ENCODE results near the gene TRIM14.

TRIM14 gene, protein sequence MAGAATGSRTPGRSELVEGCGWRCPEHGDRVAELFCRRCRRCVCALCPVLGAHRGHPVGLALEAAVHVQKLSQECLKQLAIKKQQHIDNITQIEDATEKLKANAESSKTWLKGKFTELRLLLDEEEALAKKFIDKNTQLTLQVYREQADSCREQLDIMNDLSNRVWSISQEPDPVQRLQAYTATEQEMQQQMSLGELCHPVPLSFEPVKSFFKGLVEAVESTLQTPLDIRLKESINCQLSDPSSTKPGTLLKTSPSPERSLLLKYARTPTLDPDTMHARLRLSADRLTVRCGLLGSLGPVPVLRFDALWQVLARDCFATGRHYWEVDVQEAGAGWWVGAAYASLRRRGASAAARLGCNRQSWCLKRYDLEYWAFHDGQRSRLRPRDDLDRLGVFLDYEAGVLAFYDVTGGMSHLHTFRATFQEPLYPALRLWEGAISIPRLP

DNA sequence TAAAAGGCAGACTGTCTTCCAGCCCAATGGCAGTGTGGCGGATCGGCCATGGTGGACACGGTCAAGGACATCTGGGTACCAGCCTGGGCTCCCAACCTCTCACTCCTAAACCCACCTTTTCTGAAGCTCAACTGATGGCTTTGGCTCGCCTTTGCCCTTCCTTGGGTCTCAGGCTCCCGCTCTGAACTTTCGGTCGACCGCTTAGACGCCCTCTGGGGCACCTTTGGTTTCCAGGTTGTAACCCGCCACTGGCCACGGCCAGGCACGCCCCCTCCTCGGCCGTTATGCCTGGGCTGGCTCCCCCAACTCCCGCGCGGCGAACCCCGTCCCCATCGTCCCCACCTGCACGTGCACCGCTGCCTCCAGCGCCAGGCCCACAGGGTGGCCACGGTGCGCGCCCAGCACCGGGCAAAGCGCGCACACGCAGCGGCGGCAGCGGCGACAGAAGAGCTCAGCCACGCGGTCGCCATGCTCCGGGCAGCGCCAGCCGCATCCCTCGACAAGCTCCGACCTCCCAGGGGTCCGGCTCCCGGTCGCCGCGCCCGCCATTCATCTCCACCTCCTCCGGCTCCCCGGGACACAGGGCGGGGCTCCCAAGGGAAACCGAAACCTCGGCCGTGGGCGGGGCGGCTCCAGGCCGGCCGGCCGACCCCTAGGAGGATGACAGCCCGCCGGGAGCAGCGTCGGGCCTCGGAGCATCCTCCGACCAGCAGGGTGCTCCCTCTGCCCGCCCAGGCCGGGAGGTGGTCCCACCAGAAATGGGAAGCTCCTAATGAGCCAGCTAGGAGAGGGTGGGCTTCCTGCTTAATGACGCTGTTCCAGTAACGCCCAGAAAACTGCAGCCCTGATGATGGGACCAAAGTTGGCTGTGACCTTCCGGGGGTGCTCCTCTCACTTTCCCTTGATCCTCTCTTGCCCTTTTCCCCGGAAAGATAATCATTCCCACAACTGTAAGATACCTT is at the start of gene TRIM14:
TRIM14 (minus strand) TSS at position 583 of the 962 bp plus-strand sequence; CDS start at position 549, 34 bp downstream.
- DNase-seq, result peak; percentile 42

DNA sequence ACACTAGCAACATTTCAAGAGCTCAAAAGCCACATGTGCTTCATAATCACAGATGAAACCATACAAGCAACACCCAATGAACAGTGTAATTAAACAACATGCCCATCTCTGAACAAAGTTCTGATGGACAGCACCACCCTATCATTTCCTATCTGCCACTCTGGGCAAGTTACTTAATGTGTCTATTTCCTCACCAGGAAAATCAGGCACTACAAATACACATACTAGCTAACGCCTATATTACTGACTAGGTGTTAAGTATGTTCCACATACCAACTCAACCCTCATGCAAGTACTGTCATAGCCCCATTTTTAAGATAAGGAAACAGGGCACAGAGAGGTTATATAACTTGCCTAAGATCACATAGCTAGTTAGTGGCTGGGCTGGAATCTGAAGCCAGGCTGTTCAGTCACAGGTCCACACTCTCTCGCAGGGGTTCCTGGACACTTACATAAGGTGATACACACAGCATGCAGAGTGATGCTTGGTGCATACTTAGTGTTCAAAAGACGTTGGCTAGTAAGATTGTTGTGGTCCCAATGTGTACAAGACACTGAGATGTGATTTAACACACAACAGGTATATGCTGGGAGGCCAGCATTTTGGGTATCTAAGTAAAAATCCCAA is 49.2 kb upstream of the TRIM14 start:
- no peak for DNase-seq

DNA sequence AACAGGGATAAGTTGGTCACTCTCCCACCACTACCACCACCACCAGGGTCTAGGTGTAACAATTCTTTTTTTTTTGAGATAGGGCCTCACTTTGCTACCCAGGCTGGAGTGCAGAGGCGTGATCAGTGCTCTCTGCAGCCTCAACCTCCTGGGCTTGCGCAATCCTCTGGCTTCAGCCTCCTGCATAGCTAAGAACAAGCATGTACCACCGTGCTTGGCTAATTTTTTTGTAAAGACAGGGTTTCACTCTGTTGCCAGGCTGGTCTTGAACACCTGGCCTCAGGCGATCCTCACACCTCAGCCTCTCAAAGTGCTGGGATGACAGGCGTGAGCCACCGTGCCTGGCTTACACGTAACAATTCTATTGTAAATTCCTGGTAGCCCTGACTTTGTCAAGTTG is 45.9 kb upstream of the TRIM14 start:
- DNase-seq, result no peak

DNA sequence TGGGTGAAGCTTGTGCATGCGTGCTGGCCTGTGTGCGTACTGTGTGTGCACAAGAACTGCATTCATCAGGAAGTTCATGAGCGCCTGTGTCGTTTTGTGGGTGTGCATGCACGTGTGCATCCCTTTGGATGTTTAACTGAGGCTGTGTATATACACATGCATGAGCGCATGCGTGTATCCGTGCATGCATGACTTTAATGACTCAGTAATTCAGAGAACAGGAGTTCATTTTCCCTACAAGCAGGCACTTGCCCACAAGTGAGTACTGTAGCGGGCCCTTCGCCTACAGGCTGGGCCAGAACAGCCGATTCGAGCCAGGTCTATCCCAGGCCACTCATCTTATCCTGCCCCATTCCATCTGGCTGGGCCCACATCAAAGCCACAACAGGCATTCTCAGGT is 43.6 kb upstream of the TRIM14 start:
- no peak for DNase-seq

DNA sequence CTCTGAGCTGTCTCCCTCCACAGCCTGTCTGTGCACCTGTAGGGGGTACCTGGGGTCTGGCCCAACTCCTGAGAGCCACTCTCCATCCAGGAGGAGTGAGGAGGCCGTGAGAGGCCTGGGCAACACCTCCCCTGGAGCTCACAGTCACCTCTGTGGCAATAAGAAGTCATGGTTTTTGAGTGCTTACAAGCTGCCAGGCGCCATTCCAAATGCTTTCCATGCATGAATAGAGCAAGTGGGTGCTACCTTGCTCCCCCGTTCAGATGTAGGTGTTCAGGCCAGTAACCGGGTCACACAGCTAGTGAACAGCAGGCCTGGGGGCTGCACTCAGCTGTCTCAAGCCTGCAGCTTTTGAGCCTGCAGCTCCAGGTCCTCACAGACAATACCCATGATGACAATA is 42.8 kb upstream of the TRIM14 start:
- DNase-seq, result no peak

DNA sequence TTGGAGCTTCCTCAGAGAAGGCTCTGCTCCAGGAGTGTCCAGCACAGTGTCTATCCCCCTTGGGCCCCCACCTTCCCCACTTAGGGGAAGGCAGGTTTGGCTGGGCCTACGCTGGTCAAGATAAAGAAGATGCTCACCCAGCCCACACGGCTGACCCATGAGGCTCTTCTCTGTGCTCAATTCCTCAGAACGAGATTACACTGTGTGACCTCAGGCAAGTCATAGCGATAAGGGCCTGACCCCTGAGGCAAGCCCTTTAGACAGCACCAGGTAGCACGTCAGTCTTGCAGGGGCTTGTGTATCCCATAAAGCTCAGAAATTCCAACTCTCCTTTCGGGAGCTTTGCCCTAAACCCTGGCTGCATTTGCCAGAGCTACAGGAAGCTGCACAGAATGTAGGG is 40.8 kb upstream of the TRIM14 start:
- DNase-seq, result no peak

DNA sequence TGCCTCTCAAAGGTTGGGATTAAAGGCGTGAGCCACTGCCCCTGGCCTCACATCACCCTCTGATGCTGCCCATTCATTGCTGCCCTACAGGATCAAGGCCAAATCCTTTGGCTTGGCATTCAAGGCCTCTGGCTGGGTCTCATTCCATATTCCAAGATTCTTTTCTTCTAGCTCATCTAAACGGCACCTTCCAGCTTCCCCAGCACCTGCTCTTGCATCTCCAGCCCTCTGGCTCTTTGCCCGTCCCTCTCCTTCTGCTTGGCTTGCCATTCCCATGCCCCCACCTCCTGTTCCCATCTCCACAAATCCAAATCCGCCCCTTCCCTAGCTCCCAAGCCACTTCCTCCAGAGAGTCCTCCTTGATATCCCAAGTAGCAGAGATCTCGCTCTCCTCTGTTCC is 40.3 kb upstream of the TRIM14 start:
- no peak for DNase-seq

DNA sequence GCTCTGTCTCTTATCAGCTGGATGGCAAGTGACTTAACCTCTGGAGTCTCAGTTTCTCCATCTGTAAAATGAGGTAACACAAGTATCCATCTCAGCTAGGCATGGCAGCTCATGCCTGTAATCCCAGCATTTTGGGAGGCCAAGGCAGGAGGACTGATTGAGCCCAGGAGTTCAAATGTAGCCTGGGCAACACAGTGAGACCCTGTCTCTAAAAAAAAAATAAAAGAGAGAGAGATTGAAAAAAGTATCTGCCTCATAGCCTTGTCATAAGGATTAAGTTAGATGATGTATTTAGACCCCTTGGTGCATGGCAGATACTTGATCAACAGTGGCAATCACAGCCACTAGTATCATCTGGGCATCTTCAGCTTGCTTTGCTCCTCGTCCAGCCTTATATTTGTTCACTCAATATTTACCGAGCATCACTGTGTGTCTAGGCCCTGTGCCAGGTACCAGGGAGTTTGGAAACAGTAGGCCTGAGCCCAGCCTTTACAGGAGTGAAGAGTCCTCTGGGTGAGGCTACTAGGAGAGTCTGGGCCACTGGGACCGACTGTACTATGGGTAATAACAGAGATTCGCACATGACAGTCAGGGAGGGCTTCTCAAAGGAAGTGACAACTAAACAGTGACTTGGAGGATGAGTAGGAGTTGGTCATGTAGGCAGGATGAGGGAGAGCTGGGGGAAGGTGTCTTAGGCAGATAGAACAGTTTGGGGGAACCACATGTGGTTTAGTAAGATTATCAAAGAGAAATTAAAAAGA is 39.2 kb upstream of the TRIM14 start:
- DNase-seq, result no peak

DNA sequence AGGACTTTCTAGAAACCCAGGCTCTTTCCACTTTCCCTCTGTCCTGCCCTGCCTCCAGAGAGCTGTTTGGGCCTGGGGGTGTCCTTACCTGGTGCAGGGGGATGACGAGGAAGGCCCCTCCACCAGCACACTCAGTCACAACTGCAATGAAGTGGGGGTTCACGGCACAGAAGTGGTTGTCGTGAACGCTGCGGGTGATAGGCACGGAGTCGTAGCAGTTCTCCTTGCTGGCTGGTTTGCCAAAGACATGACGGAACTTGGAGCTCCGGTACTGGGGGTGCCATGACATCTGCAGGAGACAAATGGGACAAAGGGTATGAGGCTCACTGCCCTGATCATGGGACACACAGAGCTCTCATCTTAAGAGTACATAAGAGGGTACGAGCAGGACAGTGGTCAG is 38.4 kb upstream of the TRIM14 start:
- DNase-seq, result no peak

DNA sequence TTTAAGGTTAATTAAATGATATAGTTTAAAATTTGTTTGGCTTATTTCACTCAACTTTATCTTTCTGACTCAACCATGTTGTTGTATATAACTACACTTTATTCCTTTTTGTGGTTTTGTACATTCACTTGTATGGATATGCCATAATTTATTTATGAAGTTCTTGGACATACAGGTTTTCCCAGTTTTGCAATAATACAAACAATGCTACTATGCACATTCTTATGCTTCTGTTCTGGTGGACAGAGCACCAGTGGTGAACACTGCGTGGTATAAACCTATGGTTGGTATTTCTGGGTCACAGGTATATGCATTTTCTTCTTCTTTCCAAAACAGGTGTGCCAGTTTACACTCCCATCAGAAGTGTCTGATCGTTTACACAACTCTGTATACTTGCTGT is 35.7 kb upstream of the TRIM14 start:
- no peak for DNase-seq

DNA sequence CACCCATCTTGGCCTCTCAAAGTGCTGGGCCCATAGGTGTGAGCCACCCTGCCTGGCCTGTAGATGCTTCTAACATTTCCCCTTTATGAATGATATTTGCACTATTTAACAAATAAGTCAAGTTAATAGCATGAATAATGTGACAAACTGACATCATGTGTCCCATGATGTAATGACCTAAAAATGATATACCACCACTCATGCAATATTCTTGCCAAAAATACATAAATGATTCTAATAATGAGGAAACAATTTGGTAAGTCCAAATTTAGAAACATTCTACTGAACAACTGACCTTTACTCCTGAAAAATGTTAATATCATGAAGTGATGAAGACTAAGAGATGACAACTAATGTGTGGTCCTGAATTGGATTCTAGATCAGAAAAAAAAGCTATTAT is 33.5 kb upstream of the TRIM14 start:
- DNase-seq, result no peak

DNA sequence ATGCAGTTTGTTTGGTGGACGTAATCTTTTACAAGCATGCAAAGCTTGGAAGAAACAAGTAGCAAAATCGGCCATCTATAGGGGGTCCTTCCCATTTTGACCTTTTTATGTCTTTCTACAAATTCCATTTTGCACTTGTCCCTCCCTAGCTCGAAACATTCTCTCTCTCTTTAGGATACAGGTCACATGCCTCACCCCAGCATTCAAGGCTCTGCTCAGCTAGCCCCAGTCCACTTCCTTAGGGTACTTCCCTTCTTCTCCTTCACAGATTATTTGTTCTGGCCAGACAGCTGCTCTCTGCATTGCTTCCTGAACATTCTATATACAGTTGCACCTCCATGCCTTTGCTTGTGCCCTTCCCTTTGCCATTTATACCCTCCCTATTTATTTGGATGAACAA is 31.7 kb upstream of the TRIM14 start:
- DNase-seq, result no peak

DNA sequence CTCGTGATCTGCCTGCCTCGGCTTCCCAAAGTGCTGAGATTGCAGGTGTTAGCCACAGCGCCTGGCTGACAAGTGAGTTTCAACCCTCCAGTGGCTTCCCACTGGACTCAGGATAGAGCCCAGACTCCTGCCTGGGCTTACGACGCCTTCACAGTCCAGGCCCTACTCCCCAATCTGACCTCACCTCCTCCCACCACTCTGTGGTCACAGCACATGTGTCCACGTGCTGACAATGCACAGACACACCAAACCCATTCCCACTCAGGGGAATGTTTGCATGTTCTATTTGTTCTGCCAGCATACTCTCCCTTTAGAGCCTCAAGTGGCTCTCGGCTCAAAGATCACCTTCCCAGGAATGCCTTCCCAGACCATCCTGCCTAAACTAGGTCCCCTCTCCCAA is 31.1 kb upstream of the TRIM14 start:
- DNase-seq, result no peak

DNA sequence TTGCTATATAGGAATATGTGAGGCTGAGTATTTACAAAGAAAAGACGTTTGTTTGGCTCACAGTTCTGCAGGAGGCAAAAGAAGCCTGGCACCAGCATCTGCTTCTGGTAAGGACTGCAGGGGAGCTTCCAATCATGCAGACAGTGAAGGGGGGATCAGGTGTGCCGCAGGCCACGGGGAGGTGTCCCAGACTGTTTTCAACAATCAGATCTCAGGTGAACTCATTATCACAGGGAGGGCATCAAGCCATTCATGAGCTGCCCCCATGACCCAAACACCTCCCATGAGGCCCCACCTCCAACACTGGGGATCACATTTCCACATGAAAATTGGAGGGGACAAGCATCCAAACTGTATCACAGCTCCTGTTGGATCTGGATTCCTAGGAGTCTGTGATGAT is 30.4 kb upstream of the TRIM14 start:
- no peak for DNase-seq

DNA sequence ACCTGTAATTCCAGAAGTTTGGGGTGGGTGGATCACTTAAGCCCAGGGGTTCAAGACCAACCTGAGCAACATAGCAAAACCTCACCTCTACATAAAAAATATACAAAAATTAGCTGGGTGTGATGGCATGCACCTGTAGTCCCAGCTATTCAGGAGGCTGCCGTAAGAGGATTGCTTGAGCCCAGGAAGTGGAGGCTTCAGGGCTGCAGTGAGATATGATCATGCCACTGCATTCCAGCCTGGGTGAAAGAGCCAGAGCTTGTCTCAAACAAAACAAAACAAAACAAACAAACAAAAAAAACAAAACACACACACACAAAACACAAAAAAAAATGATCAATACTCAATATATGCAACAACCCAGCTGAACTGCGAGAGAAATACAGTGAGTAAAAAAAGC is 29.5 kb upstream of the TRIM14 start:
- DNase-seq, result no peak

DNA sequence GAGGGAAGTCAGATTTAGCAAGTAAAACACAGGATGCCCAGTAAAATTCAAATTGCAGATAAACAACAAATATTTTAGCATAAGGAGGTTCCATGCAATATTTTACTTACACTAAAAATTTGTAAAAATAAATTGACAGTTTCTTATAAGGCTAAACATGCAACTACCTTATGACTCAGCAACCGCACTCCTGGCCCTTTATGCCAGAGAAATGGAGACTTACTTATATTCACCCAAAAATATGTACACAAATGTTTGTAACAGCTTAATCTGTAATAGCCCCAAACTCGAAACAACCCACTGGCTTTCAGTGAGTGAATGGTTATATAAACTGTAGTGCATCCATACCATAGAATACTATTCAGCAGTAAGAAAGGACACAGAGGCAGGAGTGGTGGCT is 28.6 kb upstream of the TRIM14 start:
- no peak for DNase-seq

DNA sequence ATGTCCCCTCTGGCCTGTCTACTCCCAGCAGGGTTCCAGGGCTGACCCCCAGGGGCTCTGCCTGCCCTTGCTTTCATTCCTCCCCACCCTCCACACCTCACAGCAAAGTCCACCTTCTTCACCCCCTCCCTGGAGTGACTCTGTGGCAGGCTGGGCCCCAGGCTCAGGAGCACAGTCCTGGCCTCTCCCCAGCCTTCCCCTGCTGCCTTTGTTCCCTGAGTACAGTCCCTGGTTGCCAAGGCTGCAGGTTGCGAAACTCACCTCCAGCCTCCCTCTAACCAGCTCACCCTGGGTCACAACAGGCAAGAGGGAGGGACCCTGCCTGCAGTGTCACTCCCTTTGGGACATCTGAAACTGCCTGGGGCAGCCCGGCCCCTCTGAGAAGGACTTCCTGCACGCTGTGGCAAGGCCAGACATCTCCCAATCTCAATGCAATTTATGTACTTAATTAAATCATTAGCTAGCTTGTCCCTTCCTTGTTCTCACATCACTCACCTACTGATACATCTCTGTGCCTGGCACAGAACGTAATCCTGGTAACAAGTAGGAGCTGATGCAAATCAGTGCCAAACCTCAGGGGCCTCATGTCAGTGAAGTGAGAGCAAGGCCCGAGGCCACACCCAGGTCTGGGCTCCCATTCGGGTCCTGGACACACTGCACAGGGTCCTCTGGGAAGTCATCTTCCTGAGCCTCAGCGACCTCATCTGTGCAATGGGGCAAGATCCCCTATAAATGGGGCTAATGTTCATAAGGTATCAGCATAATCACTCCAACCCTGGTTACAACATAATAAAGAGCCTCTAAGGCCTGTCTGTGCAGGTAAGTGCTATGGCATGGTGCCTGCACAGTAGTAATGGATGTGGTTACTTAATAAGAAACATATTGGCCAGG is 27.3 kb upstream of the TRIM14 start:
- no peak for DNase-seq

DNA sequence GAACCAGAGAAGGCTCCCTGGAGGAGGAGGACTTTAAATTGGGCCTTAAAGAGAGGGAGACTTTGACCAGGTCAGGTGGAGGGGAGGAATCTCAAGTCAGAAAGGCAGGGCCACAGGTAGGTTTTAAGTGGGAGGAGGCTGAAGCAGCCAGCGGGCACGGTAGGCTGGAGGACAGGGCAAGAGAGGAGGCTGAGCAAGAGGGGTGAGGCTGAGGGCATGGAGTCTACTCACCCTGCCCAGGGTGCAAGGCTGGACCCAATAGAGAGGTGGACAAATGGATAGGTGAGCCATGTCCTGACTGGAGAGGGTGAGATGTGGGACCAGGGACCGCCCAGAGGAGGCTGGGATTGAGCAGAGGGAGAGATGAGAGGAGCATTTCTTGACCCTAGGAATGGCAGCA is 25.6 kb upstream of the TRIM14 start:
- DNase-seq, result no peak

DNA sequence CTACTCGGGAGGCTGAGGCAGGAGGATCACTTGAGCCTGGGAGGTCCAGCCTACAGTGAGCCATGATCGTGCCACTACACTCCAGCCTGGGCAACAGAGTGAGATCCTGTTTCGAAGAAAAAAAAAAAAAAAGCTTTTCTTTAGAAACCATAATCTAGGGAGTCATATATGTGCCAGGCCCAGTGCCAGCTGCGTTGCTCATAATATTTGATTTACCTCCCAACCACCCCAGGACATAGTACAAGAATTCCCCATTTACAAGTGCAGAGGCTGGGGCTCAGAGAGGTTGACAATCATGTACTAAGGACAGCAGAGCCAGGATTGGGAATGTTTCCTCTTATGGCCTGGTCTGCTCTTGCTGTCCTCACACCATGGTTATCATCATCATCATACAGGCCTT is 25.1 kb upstream of the TRIM14 start:
- no peak for DNase-seq

DNA sequence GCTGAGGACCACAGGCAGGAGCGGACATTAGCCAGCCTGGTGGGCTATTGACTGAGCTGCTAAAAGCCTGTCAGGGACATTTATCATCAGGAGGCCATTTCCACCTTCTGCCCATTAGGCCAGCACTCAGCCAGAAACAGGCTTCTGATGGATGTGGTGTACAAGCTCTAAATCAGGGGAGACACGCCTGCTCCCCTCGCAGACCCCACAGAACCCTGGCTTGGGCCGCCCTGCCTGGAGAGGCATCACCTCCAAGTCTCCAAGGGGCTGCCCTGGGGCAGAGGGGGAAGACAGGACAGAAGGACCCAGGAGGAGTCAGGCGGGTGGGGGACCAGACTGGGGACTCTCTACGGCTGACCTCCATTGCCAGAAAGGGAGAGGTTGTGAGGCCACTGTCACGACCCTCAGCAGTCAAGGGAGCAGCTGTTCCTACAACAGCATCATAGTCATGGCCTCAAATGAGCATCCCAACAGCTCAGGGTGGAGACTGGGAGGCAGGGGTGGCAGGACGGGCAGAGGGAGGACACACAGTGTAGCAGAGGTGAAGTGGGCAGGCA is 24.0 kb upstream of the TRIM14 start:
- no peak for DNase-seq

DNA sequence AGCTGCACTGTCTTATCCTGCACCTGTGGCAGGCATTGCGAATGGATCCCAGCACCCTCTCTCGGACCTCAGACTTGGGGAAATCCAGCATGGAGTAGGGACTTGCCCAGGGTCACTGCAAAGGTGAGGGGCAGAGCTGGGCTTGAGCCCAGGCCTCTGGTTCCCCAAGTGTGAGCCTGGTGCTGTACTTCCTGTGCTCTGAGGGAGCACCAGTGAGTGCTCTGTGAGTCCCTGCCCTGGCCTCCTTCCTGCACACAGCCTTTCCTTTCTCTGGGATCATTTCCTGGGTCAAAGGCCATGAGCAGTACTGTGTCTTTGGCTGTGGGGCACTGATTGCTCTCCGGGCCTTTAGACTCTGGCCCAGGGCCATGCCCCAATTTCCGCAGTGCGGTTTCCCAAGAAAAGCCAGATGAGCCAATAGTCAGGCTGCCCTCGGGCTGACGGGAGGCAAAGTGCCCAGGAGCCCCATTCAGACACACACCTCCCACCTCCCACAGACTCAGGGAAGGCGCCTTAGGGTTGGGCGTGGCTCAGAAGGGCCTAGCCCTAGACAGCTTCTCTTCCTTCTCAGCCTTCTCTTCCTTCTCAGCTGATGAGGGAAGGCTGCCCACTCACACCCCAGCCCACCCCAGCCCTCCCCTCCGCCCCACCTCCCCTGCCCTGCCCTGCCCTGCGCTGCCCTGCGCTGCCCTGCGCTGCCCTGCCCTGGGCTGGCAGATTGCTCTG is 23.3 kb upstream of the TRIM14 start:
- no peak for DNase-seq

Measured in left hindlimb (tissue), 1 donor.